Cardiac muscle cell (in vitro differentiated cells and primary cell): Measurements from ENCODE around the gene SH3TC1. TPM values are rescaled to one million over a fixed set of nuclear protein-coding genes. Genes with fewer than 3 reads are reported as not detected.

Experiments
- DNase-seq, 2 donors: peaks; one replicate each; pipeline versions ENCODE4 v3.0.0 to v3.0.0-alpha.2; 2010 to 2017; ENCODE audit warnings: low read depth in 1 of 2, low spot score in 1 of 2
- H3K27ac ChIP-seq: fragments of 200-600 bp; sonication (generic); 2 replicates; pipeline ENCODE4 v1.5.1; 2016
- H3K27me3 ChIP-seq: fragments of 200-600 bp; sonication (generic); 2 replicates; pipeline ENCODE4 v1.6.0; 2016; ENCODE audit warnings: control low read depth
- H3K36me3 ChIP-seq: fragments of 200-600 bp; sonication (generic); 2 replicates; pipeline ENCODE4 v1.5.1; 2016; ENCODE audit warnings: control low read depth
- H3K4me1 ChIP-seq: fragments of 200-600 bp; sonication (generic); 2 replicates; pipeline ENCODE4 v1.8.1; 2017; ENCODE audit warnings: low read depth, mild to moderate bottlenecking, mixed run types
- H3K4me3 ChIP-seq: fragments of 200-600 bp; sonication (generic); 2 replicates; pipeline ENCODE4 v1.5.1; 2016; ENCODE audit warnings: mild to moderate bottlenecking
- H3K9me3 ChIP-seq: fragments of 200-600 bp; sonication (generic); 2 replicates; pipeline ENCODE4 v1.5.1; 2017; ENCODE audit warnings: low read depth, mild to moderate bottlenecking, control low read depth
- CTCF ChIP-seq: IDR thresholded peaks from 2 replicates; pipeline ENCODE4 v1.5.1; 2012; ENCODE audit warnings: low read depth, mild to moderate bottlenecking, low read length
- polyA plus RNA-seq: library from polyadenylated mRNA; unstranded; fragments of >200 nt; fragmentation: Nextera tagmentation; extraction: Ambion mirVana; gene quantifications from 2 replicates; pipeline ENCODE4 v1.2.1, GENCODE V29; 2016
- total RNA-seq: library from RNA; depleted of rRNA; stranded (reverse); fragments of >200 nt; gene quantifications from 2 replicates; pipeline ENCODE4 v1.2.3, GENCODE V29; 2016

Gene SH3TC1
- total and polyA plus RNA-seq, 2 experiments from 2014 or later: 0.57 to 3.8 TPM

- H3K36me3 ChIP-seq: no peaks in the 10 kb centered on the region
- peak overlapping the region; percentile 32 for H3K27ac ChIP-seq
- peak; percentile 96 to 97 for DNase-seq
- H3K4me1 ChIP-seq: peaks cover 18% of the 10 kb centered on the region
- no peak overlapping the region for H3K4me3 ChIP-seq
- H3K9me3 ChIP-seq: no peaks in the 10 kb centered on the region
- peak; percentile 96 for TF ChIP-seq CTCF
- no peaks in the 10 kb centered on the region for H3K27me3 ChIP-seq
Measured at GRCh38 chr4:8241895-8242696, 43.0 kb downstream of the SH3TC1 start.

DNA sequence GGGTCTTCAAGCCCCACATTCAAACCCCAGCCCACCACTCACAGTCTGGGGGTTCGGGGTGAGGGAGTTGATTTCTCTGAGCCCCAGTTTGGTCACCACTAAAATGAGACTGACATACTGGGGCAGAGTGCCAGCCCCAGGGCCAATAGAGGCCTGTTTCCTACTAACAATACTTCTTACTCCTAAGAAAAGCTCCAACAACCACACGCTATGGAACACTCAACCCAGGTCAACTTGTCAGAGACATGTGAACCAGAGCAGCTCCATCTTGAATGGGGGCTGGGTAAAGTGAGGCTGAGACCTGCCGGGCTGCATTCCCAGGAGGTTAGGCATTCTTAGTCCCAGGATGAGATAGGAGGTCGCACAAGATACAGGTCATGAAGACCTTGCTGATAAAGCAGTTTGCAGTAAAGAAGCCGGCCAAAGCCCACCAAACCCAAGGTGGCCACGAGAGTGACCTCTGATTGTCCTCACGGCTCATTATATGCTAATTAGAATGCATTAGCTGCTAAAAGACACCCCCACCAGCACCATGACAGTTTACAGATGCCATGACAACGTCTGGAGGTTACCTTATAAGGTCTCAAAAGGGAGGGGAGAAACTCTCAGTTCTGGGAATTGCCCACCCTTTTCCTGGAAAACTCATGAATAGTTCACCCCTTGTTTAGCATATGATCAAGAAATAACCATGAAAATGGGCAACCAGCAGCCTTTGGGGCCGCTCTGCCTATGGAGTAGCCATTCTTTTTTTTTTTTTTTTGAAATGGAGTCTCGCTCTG, 43.9 kb downstream of the SH3TC1 start:
- Histone ChIP-seq H3K4me3 (no peak overlapping the region), H3K36me3 (no peaks in the 10 kb centered on the region), H3K27me3 (no peaks in the 10 kb centered on the region), H3K27ac (peak overlapping the region; percentile 32), H3K9me3 (no peaks in the 10 kb centered on the region), H3K4me1 (peaks cover 20% of the 10 kb centered on the region)
- TF ChIP-seq CTCF: no peak
- no peak for DNase-seq

DNA sequence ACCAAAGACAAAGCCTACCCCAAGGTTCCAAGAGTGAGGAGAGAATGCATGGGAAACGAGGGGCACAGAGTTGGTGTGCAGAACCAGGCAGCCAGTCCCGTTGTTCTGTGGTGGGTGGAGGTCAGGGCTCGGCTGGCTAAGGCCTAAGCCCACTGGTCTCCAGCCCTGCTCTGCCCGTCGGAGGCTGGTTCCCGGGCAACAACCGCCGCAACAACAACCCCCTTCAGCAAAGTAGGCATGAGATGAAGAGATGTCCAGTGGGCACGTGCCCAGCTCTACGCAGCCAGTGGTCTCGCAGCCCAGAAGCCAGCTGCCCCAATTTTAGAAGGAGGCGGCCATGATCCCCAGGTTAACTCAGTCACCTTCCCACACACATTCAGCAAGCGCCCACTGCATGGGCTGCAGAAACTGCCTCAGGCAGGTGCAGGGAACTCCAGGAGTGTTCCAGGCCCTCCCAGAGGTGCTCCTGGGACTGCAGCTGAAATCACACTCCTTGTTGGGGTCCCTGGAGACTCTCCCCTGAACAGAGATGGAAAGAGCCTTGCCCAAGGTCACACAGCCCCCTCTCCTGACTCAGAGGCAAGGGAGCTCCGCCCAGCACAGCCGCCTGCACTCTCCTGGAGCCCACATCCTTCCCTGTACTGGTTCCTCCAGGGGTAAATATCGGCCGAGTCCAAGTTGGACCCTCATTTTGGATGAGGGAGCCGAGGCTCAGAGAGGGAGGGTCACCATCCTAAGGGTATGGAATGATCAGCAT, 45.1 kb downstream of the SH3TC1 start:
- H3K4me3 ChIP-seq: no peak overlapping the region
- H3K27ac ChIP-seq: no peak overlapping the region
- TF ChIP-seq CTCF: no peak
- no peaks in the 10 kb centered on the region for H3K27me3 ChIP-seq
- no peaks in the 10 kb centered on the region for H3K9me3 ChIP-seq
- H3K4me1 ChIP-seq: peaks cover 22% of the 10 kb centered on the region
- no peaks in the 10 kb centered on the region for H3K36me3 ChIP-seq
- no peak for DNase-seq

DNA sequence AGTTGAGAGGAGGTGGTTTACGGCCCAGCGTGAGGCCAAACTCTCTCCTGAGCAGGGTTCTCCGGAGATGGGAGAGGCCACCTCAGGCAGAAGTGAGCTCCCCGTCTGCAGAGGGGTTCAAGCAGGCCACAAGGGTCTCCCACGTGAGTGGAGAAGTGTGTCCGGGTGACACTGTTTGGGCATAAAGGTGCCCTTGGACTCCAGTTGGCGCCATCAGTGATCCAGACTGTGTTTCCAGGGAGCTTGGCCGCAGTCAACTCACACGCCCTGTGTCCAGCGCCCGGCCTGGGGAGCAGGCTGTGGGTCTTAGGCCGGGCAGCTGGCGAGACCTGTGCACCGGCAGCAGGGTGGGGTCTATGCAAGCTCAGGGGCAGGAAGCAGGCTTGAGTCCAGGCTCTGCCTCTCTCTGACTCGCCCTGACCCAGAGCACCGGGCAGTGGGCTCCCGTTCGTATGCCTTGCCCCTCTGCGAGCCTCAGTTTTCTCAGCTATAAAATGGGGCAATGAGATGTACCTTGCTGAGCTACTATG, 45.9 kb downstream of the SH3TC1 start:
- H3K4me3 ChIP-seq: no peak overlapping the region
- no peaks in the 10 kb centered on the region for H3K36me3 ChIP-seq
- DNase-seq: no peak
- no peaks in the 10 kb centered on the region for H3K27me3 ChIP-seq
- H3K9me3 ChIP-seq: no peaks in the 10 kb centered on the region
- TF ChIP-seq CTCF: no peak
- peaks cover 22% of the 10 kb centered on the region for H3K4me1 ChIP-seq
- no peak overlapping the region for H3K27ac ChIP-seq
